ENCODE measurements around the gene HS1BP3. TPM values are rescaled to one million over a fixed set of nuclear protein-coding genes. Genes with fewer than 3 reads are reported as not detected.
A peak's percentile ranks its signal among the peaks of the same experiment; 100 is the strongest.

HS1BP3 gene
- total RNA-seq, 1 experiment from 2014 or later = 26.4 TPM

- peak overlapping the region; percentile 59 for H3K27ac Mint-ChIP-seq (ENCODE audit: unreplicated experiment)
- DNase-seq = no peak
These were observed 58.5 kb downstream of the HS1BP3 start for GRCh38 chr2:20592106-20593071.

DNA sequence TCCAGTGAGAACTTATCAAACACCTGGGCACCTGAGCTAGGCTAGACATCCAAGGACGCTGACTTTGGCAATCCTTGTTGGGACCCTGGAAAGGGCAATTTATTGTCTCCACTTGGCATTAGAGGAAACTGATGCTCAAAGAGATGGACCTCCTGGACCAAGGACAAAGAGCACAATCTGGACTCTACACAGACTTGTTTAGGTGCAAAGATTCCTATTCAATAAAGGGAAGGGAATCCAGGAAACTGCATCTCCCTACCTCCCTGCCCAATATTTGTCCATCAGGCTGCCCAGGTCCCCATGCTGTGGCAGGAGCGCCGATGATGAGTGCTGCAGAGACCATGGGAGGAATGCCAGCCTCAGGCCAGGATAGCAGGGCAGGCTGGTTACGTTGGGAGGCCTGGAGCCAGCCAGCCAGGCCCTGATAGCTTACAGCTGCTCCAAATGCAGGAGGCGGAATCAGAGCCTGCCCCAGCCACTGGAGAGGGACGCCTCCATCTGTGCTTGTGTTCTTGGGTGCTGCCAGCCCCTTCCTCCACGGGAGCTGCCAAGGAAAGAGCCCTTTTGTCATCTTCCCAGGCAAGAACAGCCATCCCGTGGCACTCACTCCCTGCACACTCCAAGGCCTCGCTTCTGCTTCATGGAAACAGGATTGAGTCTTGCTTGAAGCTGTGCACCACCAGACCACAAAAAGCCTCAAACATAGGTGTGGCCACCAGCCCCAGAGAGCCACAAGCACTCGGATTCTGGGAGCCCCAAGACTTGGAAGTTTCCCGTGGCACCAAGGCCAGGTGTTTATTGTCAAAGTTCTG lies 60.0 kb downstream of the HS1BP3 start:
- H3K36me3 Mint-ChIP-seq (ENCODE audit: insufficient read depth, unreplicated experiment) = peaks cover 3% of the 10 kb centered on the region

More at GRCh38 chr2:20592106-20593071, 58.5 kb downstream of the HS1BP3 start:
- H3K36me3 Mint-ChIP-seq (ENCODE audit: insufficient read depth, unreplicated experiment) = peaks cover 3% of the 10 kb centered on the region
- CTCF ChIA-PET = interaction anchor here (1.0 kb wide), 2 partner anchors 12 to 67 kb away, joined by 3 read pairs; no protein-coding TSS in a partner anchor
- no TSS peak for BruUV-seq (replicated peaks)
- H3K4me3 Mint-ChIP-seq (ENCODE audit: low read depth, unreplicated experiment) = no peak overlapping the region
- intact Hi-C loops (cut with micrococcal nuclease; ENCODE audit: unreplicated experiment) = no loop called here
- H3K9me3 Mint-ChIP-seq (ENCODE audit: low read depth, unreplicated experiment) = no peaks in the 10 kb centered on the region
- TF ChIP-seq, protein P1, sequence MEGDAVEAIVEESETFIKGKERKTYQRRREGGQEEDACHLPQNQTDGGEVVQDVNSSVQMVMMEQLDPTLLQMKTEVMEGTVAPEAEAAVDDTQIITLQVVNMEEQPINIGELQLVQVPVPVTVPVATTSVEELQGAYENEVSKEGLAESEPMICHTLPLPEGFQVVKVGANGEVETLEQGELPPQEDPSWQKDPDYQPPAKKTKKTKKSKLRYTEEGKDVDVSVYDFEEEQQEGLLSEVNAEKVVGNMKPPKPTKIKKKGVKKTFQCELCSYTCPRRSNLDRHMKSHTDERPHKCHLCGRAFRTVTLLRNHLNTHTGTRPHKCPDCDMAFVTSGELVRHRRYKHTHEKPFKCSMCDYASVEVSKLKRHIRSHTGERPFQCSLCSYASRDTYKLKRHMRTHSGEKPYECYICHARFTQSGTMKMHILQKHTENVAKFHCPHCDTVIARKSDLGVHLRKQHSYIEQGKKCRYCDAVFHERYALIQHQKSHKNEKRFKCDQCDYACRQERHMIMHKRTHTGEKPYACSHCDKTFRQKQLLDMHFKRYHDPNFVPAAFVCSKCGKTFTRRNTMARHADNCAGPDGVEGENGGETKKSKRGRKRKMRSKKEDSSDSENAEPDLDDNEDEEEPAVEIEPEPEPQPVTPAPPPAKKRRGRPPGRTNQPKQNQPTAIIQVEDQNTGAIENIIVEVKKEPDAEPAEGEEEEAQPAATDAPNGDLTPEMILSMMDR (IDR thresholded peaks at IDR 0.05; ENCODE audit: unreplicated experiment) = no peak
- H3K27me3 Mint-ChIP-seq (ENCODE audit: unreplicated experiment) = no peaks in the 10 kb centered on the region
- H3K4me1 Mint-ChIP-seq (ENCODE audit: low read depth, unreplicated experiment) = peaks cover 55% of the 10 kb centered on the region

GRCh38 chr2:20589975-20590703 lies 60.8 kb downstream of the HS1BP3 start:
- BruUV-seq (replicated peaks) = no TSS peak
- Mint-ChIP-seq H3K27me3 (ENCODE audit: unreplicated experiment) (no peaks in the 10 kb centered on the region), H3K27ac (ENCODE audit: unreplicated experiment) (peak overlapping the region; percentile 13), H3K36me3 (ENCODE audit: insufficient read depth, unreplicated experiment) (peaks cover 3% of the 10 kb centered on the region), H3K4me3 (ENCODE audit: low read depth, unreplicated experiment) (no peak overlapping the region), H3K9me3 (ENCODE audit: low read depth, unreplicated experiment) (no peaks in the 10 kb centered on the region), H3K4me1 (ENCODE audit: low read depth, unreplicated experiment) (peaks cover 40% of the 10 kb centered on the region)
- CTCF ChIA-PET = interaction anchor here (0.7 kb wide), 1 partner anchor 12 kb away, joined by 4 read pairs; no protein-coding TSS in a partner anchor
- intact Hi-C loops (cut with micrococcal nuclease; ENCODE audit: unreplicated experiment) = no loop called here
- TF ChIP-seq, protein P1 (IDR thresholded peaks at IDR 0.05; ENCODE audit: unreplicated experiment) = no peak
- no peak for DNase-seq

More for the DNA sequence above, 60.0 kb downstream of the HS1BP3 start:
- Mint-ChIP-seq H3K4me1 (ENCODE audit: low read depth, unreplicated experiment) (peaks cover 43% of the 10 kb centered on the region), H3K27me3 (ENCODE audit: unreplicated experiment) (no peaks in the 10 kb centered on the region), H3K9me3 (ENCODE audit: low read depth, unreplicated experiment) (no peaks in the 10 kb centered on the region), H3K27ac (ENCODE audit: unreplicated experiment) (no peak overlapping the region), H3K4me3 (ENCODE audit: low read depth, unreplicated experiment) (no peak overlapping the region)
- CTCF ChIA-PET = no interaction called here
- intact Hi-C loops (cut with micrococcal nuclease; ENCODE audit: unreplicated experiment) = no loop called here
- TF ChIP-seq, protein P1 (IDR thresholded peaks at IDR 0.05; ENCODE audit: unreplicated experiment) = no peak
- DNase-seq = no peak
- BruUV-seq (replicated peaks) = no TSS peak
